GM19452 (cell line): ENCODE results near the gene SECISBP2.

Experiments used
- ATAC-seq: cut with Tn5 transposase; IDR thresholded peaks from one replicate; pipeline ENCODE4 v1.9.1; 2021; ENCODE audit not compliant: unreplicated experiment

Gene SECISBP2

GRCh38 chr9:89345476-89345875 lies 27.2 kb downstream of the SECISBP2 start:
- ATAC-seq = no peak

- no peak for ATAC-seq
Measured at GRCh38 chr9:89346696-89347095, 28.4 kb downstream of the SECISBP2 start.

GRCh38 chr9:89347651-89348050 lies 29.4 kb downstream of the SECISBP2 start:
- no peak for ATAC-seq

- no peak for ATAC-seq
Measured at GRCh38 chr9:89349607-89350006, 31.3 kb downstream of the SECISBP2 start.

- no peak for ATAC-seq
Measured at GRCh38 chr9:89350988-89351557, 32.8 kb downstream of the SECISBP2 start.

- no peak for ATAC-seq
Measured at GRCh38 chr9:89351584-89352300, 33.4 kb downstream of the SECISBP2 start.

- no peak for ATAC-seq
Measured at GRCh38 chr9:89352451-89352850, 34.2 kb downstream of the SECISBP2 start.

- ATAC-seq = no peak
Measured at GRCh38 chr9:89352874-89353649, 34.8 kb downstream of the SECISBP2 start.

GRCh38 chr9:89353989-89354388 lies 35.7 kb downstream of the SECISBP2 start:
- no peak for ATAC-seq

GRCh38 chr9:89354471-89354870 lies 36.2 kb downstream of the SECISBP2 start:
- ATAC-seq = no peak

GRCh38 chr9:89356782-89357181 lies 38.5 kb downstream of the SECISBP2 start:
- ATAC-seq = no peak

- no peak for ATAC-seq
Measured at GRCh38 chr9:89357331-89358197, 39.3 kb downstream of the SECISBP2 start.

GRCh38 chr9:89358376-89358916 lies 40.1 kb downstream of the SECISBP2 start:
- no peak for ATAC-seq

GRCh38 chr9:89358985-89359384 lies 40.7 kb downstream of the SECISBP2 start:
- ATAC-seq = no peak

GRCh38 chr9:89359751-89360261 lies 41.5 kb downstream of the SECISBP2 start:
- ATAC-seq = no peak

GRCh38 chr9:89360465-89360864 lies 42.2 kb downstream of the SECISBP2 start:
- ATAC-seq = no peak

GRCh38 chr9:89361031-89361430 lies 42.7 kb downstream of the SECISBP2 start:
- no peak for ATAC-seq

GRCh38 chr9:89361816-89362646 lies 43.7 kb downstream of the SECISBP2 start:
- ATAC-seq = no peak

- ATAC-seq = no peak
Measured at GRCh38 chr9:89362647-89363310, 44.5 kb downstream of the SECISBP2 start.
